Measurements from ENCODE around the gene PLIN3. TPM values are rescaled to one million over a fixed set of nuclear protein-coding genes. Genes with fewer than 3 reads are reported as not detected.
A peak's percentile ranks its signal among the peaks of the same experiment; 100 is the strongest.

The PLIN3 gene
- total and polyA plus RNA-seq, 9 of the 15 experiments (the other 6 are each of a cell fraction or from before 2014, with no cell fraction given): 7.5 to 75.6 (median 43.1) TPM

DNA sequence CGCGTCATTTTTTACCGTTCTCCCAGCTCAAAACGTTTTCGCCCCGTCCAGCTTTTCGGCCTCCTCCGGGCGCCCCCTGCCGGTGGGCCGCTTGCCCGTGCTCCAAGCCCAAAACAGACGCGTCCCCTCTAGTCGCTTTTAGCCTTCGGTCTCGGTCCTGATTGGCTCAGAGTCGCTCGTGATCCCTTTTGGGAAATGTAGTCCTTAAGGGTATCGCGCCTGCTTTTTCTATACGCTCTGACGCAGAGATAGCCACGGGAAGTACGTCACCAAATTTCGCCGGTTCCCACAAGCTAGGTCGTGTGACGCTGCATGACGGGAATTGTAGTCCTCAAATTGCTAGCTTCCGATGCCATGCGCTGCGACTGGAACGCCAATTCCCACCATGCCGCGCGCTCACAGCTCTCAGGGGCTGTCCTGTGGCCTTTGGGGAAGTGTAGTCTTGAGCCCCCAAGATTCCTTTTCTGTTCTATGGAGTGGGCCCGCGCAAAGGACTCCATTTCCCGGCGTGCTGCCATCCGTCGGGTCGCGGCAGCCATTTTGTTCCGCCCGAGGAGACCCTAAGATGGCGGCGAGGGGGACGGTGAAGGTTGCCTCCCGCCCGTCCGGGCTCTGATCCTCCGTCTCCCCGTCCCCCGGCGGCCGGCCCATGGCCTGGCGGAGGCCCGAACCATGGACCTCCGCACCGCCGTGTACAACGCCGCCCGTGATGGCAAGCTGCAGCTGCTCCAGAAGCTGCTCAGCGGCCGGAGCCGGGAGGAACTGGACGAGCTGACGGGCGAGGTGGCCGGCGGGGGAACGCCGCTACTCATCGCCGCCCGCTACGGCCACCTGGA is 76.1 kb downstream of the PLIN3 start, which contains the start of gene FEM1A (continued):
- TF ChIP-seq RFX1 (IDR thresholded peaks at IDR 0.05) (no peak), ZKSCAN1 (IDR thresholded peaks at IDR 0.05; ENCODE audit: low read depth, low read length) (no peak), THRAP3 (IDR thresholded peaks at IDR 0.05; ENCODE audit: borderline replicate concordance) (no peak), TEAD2 (tag; IDR thresholded peaks at IDR 0.05) (peak; percentile 78), LARP7 (IDR thresholded peaks at IDR 0.05) (no peak), RBM25 (IDR thresholded peaks at IDR 0.05; ENCODE audit: low read depth, low read length, severe bottlenecking) (no peak), U2AF1 (optimal IDR thresholded peaks at IDR 0.05; ENCODE audit: low read depth, low read length) (no peak), TEAD1 (CRISPR knock-in tag; IDR thresholded peaks at IDR 0.05) (peak in 1 of 2 experiments; percentile 95; a peak in 2 of 4 replicates), ATF1 (CRISPR knock-in tag; IDR thresholded peaks at IDR 0.05) (peak; percentile 81), ATF1 (tag; IDR thresholded peaks at IDR 0.05) (peak; percentile 100), RUNX1 (IDR thresholded peaks at IDR 0.05; ENCODE audit: low read depth) (peak; percentile 11; the same call in 1 of the 2 replicates), EWSR1 (IDR thresholded peaks at IDR 0.05; ENCODE audit: borderline replicate concordance, low read depth, partially characterized antibody) (no peak), CBX1 (IDR thresholded peaks at IDR 0.05; ENCODE audit: low read depth) (no peak; the same call in 1 of the 2 replicates), PML (IDR thresholded peaks at IDR 0.05; ENCODE audit: low read length) (0 out of 2 replicates have a peak, but pooled peaks have one; percentile 31), MCM7 (IDR thresholded peaks at IDR 0.05) (no peak), HDGF (IDR thresholded peaks at IDR 0.05) (no peak), ZNF830 (CRISPR knock-in tag; IDR thresholded peaks at IDR 0.05) (no peak), NFIX (CRISPR knock-in tag; IDR thresholded peaks at IDR 0.05; ENCODE audit: low read depth) (no peak), EGR1 (conservative IDR thresholded peaks at IDR 0.05) (no peak)
- TF ChIP-seq, protein P1, sequence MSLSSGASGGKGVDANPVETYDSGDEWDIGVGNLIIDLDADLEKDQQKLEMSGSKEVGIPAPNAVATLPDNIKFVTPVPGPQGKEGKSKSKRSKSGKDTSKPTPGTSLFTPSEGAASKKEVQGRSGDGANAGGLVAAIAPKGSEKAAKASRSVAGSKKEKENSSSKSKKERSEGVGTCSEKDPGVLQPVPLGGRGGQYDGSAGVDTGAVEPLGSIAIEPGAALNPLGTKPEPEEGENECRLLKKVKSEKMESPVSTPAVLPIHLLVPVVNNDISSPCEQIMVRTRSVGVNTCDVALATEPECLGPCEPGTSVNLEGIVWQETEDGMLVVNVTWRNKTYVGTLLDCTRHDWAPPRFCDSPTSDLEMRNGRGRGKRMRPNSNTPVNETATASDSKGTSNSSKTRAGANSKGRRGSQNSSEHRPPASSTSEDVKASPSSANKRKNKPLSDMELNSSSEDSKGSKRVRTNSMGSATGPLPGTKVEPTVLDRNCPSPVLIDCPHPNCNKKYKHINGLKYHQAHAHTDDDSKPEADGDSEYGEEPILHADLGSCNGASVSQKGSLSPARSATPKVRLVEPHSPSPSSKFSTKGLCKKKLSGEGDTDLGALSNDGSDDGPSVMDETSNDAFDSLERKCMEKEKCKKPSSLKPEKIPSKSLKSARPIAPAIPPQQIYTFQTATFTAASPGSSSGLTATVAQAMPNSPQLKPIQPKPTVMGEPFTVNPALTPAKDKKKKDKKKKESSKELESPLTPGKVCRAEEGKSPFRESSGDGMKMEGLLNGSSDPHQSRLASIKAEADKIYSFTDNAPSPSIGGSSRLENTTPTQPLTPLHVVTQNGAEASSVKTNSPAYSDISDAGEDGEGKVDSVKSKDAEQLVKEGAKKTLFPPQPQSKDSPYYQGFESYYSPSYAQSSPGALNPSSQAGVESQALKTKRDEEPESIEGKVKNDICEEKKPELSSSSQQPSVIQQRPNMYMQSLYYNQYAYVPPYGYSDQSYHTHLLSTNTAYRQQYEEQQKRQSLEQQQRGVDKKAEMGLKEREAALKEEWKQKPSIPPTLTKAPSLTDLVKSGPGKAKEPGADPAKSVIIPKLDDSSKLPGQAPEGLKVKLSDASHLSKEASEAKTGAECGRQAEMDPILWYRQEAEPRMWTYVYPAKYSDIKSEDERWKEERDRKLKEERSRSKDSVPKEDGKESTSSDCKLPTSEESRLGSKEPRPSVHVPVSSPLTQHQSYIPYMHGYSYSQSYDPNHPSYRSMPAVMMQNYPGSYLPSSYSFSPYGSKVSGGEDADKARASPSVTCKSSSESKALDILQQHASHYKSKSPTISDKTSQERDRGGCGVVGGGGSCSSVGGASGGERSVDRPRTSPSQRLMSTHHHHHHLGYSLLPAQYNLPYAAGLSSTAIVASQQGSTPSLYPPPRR (CRISPR knock-in tag; IDR thresholded peaks at IDR 0.05; ENCODE audit: borderline replicate concordance): no peak
- TF ChIP-seq, protein P2, sequence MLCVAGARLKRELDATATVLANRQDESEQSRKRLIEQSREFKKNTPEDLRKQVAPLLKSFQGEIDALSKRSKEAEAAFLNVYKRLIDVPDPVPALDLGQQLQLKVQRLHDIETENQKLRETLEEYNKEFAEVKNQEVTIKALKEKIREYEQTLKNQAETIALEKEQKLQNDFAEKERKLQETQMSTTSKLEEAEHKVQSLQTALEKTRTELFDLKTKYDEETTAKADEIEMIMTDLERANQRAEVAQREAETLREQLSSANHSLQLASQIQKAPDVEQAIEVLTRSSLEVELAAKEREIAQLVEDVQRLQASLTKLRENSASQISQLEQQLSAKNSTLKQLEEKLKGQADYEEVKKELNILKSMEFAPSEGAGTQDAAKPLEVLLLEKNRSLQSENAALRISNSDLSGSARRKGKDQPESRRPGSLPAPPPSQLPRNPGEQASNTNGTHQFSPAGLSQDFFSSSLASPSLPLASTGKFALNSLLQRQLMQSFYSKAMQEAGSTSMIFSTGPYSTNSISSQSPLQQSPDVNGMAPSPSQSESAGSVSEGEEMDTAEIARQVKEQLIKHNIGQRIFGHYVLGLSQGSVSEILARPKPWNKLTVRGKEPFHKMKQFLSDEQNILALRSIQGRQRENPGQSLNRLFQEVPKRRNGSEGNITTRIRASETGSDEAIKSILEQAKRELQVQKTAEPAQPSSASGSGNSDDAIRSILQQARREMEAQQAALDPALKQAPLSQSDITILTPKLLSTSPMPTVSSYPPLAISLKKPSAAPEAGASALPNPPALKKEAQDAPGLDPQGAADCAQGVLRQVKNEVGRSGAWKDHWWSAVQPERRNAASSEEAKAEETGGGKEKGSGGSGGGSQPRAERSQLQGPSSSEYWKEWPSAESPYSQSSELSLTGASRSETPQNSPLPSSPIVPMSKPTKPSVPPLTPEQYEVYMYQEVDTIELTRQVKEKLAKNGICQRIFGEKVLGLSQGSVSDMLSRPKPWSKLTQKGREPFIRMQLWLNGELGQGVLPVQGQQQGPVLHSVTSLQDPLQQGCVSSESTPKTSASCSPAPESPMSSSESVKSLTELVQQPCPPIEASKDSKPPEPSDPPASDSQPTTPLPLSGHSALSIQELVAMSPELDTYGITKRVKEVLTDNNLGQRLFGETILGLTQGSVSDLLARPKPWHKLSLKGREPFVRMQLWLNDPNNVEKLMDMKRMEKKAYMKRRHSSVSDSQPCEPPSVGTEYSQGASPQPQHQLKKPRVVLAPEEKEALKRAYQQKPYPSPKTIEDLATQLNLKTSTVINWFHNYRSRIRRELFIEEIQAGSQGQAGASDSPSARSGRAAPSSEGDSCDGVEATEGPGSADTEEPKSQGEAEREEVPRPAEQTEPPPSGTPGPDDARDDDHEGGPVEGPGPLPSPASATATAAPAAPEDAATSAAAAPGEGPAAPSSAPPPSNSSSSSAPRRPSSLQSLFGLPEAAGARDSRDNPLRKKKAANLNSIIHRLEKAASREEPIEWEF (CRISPR knock-in tag; IDR thresholded peaks at IDR 0.05): peak; percentile 35; the same call in 1 of the 2 replicates

All from K562 (cell line).